Stimulated activated naive CD8-positive, alpha-beta T cell treated with anti-CD3 and anti-CD28 coated beads, Interleukin-15, amount 100 ng/mL, for 72 hours (primary cell): Measurements from ENCODE around the gene ZNRD2.

Experiments used
- ATAC-seq: fragments of 150-1000 bp; cut with Tn5 transposase; 2 replicates; pipeline ENCODE4 v1.10.0; 2021; ENCODE audit warnings: mild to moderate bottlenecking, moderate library complexity
- DNase-seq, 2 donors: peaks; one replicate each; pipeline ENCODE4 v3.0.0; 2021 to 2022
- H3K27ac Mint-ChIP-seq, 2 donors: one replicate each; pipeline ENCODE4 v1.8.0; 2022; ENCODE audit warnings: mild to moderate bottlenecking in 2 of 2, mixed read lengths in 2 of 2, moderate library complexity in 2 of 2
- H3K27me3 Mint-ChIP-seq: one replicate; pipeline ENCODE4 v1.8.0; 2022; ENCODE audit warnings: mixed read lengths
- H3K4me1 Mint-ChIP-seq: one replicate; pipeline ENCODE4 v1.8.0; 2022; ENCODE audit warnings: mild to moderate bottlenecking, mixed read lengths
- H3K4me3 Mint-ChIP-seq, 2 donors: one replicate each; pipeline ENCODE4 v1.8.0; 2022; ENCODE audit warnings: mild to moderate bottlenecking in 2 of 2, mixed read lengths in 2 of 2, moderate library complexity in 1 of 2
- H3K9me3 Mint-ChIP-seq, 2 donors: one replicate each; pipeline ENCODE4 v1.8.0; 2022; ENCODE audit warnings: mixed read lengths in 2 of 2

Gene ZNRD2

GRCh38 chr11:65546217-65546958 lies 23.9 kb upstream of the ZNRD2 start:
- DNase-seq (peak; percentile 95 to 98), ATAC-seq (peak; percentile 87)
- Mint-ChIP-seq H3K27me3 (no peaks in the 10 kb centered on the region), H3K27ac (peak overlapping the region; percentile 34 to 54), H3K4me3 (peak overlapping the region; percentile 80 to 85), H3K9me3 (no peaks in the 10 kb centered on the region), H3K4me1 (peaks cover 64% of the 10 kb centered on the region)

GRCh38 chr11:65547446-65548125 lies 22.7 kb upstream of the ZNRD2 start:
- H3K4me3 Mint-ChIP-seq, result peak overlapping the region; percentile 36 to 85
- DNase-seq (no peak), ATAC-seq (no peak)
- H3K27ac Mint-ChIP-seq, result no peak overlapping the region
- H3K4me1 Mint-ChIP-seq, result peaks cover 68% of the 10 kb centered on the region
- H3K9me3 Mint-ChIP-seq, result no peaks in the 10 kb centered on the region
- H3K27me3 Mint-ChIP-seq, result no peaks in the 10 kb centered on the region

- Mint-ChIP-seq H3K4me1 (peaks cover 76% of the 10 kb centered on the region), H3K27ac (peak overlapping the region; percentile 20 to 74), H3K9me3 (no peaks in the 10 kb centered on the region), H3K27me3 (no peaks in the 10 kb centered on the region), H3K4me3 (peak overlapping the region; percentile 36 to 65)
- DNase-seq, result no peak
- ATAC-seq, result no peak
Observed at GRCh38 chr11:65548395-65548794, 21.9 kb upstream of the ZNRD2 start.

GRCh38 chr11:65549096-65549495 lies 21.2 kb upstream of the ZNRD2 start:
- no peaks in the 10 kb centered on the region for H3K9me3 Mint-ChIP-seq
- no peaks in the 10 kb centered on the region for H3K27me3 Mint-ChIP-seq
- DNase-seq (no peak), ATAC-seq (no peak)
- no peak overlapping the region for H3K4me3 Mint-ChIP-seq
- no peak overlapping the region for H3K27ac Mint-ChIP-seq
- H3K4me1 Mint-ChIP-seq, result peaks cover 82% of the 10 kb centered on the region

GRCh38 chr11:65551572-65552387 lies 18.5 kb upstream of the ZNRD2 start:
- Mint-ChIP-seq H3K4me1 (peaks cover 91% of the 10 kb centered on the region), H3K27me3 (no peaks in the 10 kb centered on the region), H3K4me3 (peak overlapping the region in 1 of 2 donors; percentile 6), H3K27ac (peak overlapping the region; percentile 9 to 65), H3K9me3 (no peaks in the 10 kb centered on the region)
- ATAC-seq (peak; percentile 50), DNase-seq (peak in 1 of 2 donors; percentile 57)

- H3K27ac Mint-ChIP-seq, result peak overlapping the region in 1 of 2 donors; percentile 4
- H3K27me3 Mint-ChIP-seq, result no peaks in the 10 kb centered on the region
- H3K9me3 Mint-ChIP-seq, result no peaks in the 10 kb centered on the region
- H3K4me1 Mint-ChIP-seq, result peaks cover 91% of the 10 kb centered on the region
- H3K4me3 Mint-ChIP-seq, result peak overlapping the region; percentile 4 to 6
- DNase-seq (no peak), ATAC-seq (no peak)
Observed at GRCh38 chr11:65552388-65552951, 17.8 kb upstream of the ZNRD2 start.

GRCh38 chr11:65553301-65554001 lies 16.8 kb upstream of the ZNRD2 start:
- peak overlapping the region in 1 of 2 donors; percentile 91 for H3K4me3 Mint-ChIP-seq
- ATAC-seq, result peak; percentile 63
- no peaks in the 10 kb centered on the region for H3K9me3 Mint-ChIP-seq
- H3K27ac Mint-ChIP-seq, result no peak overlapping the region
- peaks cover 82% of the 10 kb centered on the region for H3K4me1 Mint-ChIP-seq
- peak in 1 of 2 donors; percentile 73 for DNase-seq
- no peaks in the 10 kb centered on the region for H3K27me3 Mint-ChIP-seq

GRCh38 chr11:65554057-65554818 lies 16.0 kb upstream of the ZNRD2 start:
- Mint-ChIP-seq H3K27ac (peak overlapping the region; percentile 29 to 74), H3K9me3 (no peaks in the 10 kb centered on the region), H3K27me3 (no peaks in the 10 kb centered on the region), H3K4me3 (peak overlapping the region; percentile 66 to 91), H3K4me1 (peaks cover 81% of the 10 kb centered on the region)
- no peak for ATAC-seq
- DNase-seq, result no peak

GRCh38 chr11:65554842-65555430 lies 15.3 kb upstream of the ZNRD2 start:
- H3K4me3 Mint-ChIP-seq, result peak overlapping the region; percentile 66 to 91

GRCh38 chr11:65555693-65556231 lies 14.5 kb upstream of the ZNRD2 start:
- ATAC-seq (peak; percentile 4), DNase-seq (no peak)
- H3K9me3 Mint-ChIP-seq, result no peaks in the 10 kb centered on the region
- H3K4me3 Mint-ChIP-seq, result peak overlapping the region; percentile 90 to 91
- H3K4me1 Mint-ChIP-seq, result peaks cover 90% of the 10 kb centered on the region
- H3K27me3 Mint-ChIP-seq, result no peaks in the 10 kb centered on the region
- H3K27ac Mint-ChIP-seq, result peak overlapping the region in 1 of 2 donors; percentile 23

More at GRCh38 chr11:65554842-65555430, 15.3 kb upstream of the ZNRD2 start:
- Mint-ChIP-seq H3K27ac (peak overlapping the region; percentile 3 to 74), H3K27me3 (no peaks in the 10 kb centered on the region), H3K4me1 (peaks cover 83% of the 10 kb centered on the region), H3K9me3 (no peaks in the 10 kb centered on the region)
- DNase-seq (no peak), ATAC-seq (no peak)

GRCh38 chr11:65556470-65557279 lies 13.6 kb upstream of the ZNRD2 start:
- Mint-ChIP-seq H3K9me3 (no peaks in the 10 kb centered on the region), H3K27me3 (no peaks in the 10 kb centered on the region), H3K4me1 (peaks cover 83% of the 10 kb centered on the region), H3K27ac (peak overlapping the region; percentile 94 to 96), H3K4me3 (peak overlapping the region; percentile 90 to 91)
- DNase-seq, result no peak
- ATAC-seq, result no peak

GRCh38 chr11:65557280-65558001 lies 12.8 kb upstream of the ZNRD2 start:
- no peak for DNase-seq
- no peaks in the 10 kb centered on the region for H3K27me3 Mint-ChIP-seq
- H3K4me1 Mint-ChIP-seq, result peaks cover 82% of the 10 kb centered on the region
- peak; percentile 16 for ATAC-seq
- H3K9me3 Mint-ChIP-seq, result no peaks in the 10 kb centered on the region
- peak overlapping the region; percentile 94 to 96 for H3K27ac Mint-ChIP-seq
- H3K4me3 Mint-ChIP-seq, result peak overlapping the region; percentile 90 to 91
